GM21825 (cell line): ENCODE measurements around the gene GRIPAP1.
"Not testable (repeated sequence)": the region's sequence is repeated elsewhere in the genome, so short reads cannot be mapped to it uniquely, and the experiment has no call there.

Experiments
- ATAC-seq: cut with Tn5 transposase; IDR thresholded peaks from one replicate; pipeline ENCODE4 v1.9.1; 2021; ENCODE audit warnings: mild to moderate bottlenecking, moderate library complexity; ENCODE audit not compliant: unreplicated experiment

Gene GRIPAP1

DNA sequence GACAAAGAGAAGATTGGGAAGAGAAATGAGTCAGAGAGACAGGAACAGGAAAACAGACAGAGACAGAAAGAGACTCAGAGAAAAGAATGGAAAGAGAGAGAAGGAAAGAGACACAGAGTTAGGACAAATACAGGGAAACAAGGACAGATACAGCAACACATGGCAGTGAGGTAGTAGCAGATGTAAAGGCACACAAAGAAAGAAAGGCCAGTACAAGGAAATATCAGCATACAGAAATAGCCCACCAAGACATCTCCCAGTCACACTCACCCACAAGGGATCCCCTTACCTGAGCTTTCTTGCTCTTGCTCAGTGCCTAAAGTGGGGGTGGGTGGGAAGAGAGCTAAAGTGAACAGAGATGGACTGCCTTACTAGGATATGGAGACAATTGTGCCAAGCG, 4.2 kb downstream of the GRIPAP1 start:
- no peak for ATAC-seq

DNA sequence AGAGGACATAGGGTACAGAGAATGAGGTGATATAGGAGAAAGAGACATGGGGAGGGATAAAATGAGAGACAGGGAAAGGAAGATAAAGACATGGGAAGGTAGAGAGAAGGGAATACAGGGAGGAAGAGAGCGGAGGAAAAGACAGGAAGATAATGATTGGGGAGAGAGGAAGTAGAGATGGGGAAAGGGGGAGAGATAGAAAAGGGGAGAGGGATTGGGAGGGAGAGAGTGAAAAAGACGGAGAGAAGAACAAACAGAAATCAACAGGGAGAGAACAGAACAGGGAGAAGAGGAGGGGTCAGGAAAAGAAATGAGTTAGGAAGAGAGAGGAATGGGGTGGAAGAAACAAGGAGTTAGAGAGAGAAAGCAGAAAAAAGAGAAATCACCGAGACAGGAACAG, 4.6 kb downstream of the GRIPAP1 start:
- no peak for ATAC-seq

DNA sequence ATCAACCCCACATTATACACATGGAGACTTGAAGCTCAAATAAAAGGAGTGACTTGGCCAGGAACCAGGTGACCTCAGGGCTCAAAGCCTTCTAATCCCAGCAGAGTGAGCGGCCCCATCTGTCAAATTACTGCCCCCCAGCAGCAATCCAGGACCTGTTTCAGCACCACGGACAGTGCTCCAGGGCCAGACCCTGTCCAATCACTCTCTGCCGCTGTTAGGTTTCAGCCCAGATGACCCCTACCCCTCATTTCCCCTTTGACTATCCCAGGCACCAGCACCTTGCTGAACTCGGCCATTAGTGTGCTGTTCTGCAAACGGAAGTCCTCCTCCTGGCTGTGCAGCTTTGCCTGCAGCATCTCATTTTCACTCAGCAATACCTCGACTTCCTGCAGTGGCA, 5.1 kb downstream of the GRIPAP1 start:
- ATAC-seq: no peak

DNA sequence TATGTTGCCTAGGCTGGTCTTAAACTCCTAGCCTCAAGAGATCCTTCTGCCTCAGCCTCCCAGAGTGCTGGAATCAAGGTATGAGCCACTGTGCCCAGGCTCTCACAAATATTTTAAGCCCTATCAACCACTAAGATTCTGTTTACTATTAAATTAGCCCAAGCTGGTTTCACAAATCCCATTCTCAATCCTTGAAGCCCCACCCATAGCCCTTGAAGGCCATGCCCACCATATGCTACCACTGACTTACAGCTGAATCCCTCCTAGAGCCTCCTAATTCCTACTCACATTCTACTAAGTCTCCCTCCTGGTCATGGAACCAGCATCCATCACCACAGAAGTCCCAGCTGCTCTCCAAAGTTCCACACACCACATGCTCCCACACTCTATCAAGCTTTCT, 9.7 kb downstream of the GRIPAP1 start:
- no peak for ATAC-seq

DNA sequence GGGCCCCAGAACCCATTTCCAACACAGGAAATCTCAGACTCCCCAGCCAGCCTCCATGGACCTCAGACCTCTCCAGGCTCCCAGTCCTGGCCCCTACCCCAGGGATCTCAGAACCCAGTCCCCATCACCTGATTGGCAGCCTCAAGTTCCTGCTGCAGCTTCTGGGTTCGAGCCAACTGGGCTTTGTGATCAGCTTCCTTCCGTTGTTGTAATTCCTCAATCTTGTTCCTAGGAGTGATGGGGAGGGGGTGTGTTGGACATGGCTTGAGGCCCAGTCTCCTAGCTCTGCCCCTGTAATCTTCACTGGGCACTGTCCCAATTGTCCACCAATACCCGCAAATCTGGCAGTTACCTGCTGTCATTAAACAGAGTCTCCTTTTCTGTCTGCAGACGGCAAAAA, 12.6 kb downstream of the GRIPAP1 start:
- no peak for ATAC-seq

DNA sequence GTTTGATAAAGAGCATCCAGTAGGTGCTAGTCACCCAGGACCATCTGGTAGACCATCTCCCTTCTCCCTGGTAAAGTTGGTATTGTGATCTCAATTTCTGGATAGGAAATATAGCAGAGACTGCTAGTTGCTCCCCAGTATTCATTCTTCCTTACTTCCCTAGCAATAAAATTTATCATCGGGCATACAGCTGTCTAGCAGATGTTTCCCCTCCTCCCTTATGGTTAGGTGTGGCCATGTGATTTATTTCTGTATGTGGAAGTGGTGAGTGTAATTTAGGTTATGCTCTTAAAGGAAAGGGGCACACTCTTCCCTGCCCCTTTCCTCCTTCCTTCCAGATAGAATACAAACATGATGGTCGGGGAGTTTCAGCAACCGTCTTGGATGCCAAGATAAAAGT, 18.2 kb downstream of the GRIPAP1 start:
- no peak for ATAC-seq

DNA sequence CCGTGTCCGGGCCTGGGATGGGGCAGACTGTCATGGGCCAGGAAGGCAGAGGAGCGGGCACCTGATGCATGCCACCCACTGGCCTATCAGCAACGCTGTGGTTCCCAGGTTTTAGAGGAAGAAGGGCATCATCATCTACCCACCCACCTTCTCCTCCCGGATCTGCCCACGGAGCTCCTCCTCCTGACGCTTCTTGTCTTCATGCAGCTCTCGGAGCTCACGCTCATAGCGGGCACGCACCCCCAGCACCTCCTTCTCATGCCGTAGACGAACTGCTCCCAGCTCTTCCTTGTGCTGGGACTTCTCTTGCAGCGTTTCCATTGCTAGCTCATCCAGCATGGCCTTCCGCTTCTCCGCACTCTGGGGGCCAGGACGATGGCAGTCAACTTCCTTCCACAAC, 19.0 kb downstream of the GRIPAP1 start:
- ATAC-seq: no peak

DNA sequence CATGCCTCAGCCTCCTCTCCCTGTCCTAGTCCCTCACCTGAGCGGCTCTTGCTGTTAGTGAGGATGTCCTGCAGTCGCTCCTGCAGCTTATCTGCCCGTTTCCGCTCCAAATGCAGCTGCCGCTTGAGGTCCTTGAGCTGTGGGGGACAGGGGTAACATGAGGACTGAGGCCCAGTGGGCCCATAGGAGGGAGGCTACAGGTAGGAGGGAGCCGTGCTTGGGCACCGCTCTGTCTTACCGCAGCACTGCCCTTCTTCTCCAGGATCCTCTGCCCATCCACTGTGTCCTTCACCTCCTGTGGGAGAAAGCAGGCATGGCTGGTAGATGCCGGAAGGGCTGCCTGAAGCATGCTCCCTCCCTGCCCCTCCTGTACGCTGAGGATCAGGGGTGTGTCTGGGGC, 20.9 kb downstream of the GRIPAP1 start:
- no peak for ATAC-seq

DNA sequence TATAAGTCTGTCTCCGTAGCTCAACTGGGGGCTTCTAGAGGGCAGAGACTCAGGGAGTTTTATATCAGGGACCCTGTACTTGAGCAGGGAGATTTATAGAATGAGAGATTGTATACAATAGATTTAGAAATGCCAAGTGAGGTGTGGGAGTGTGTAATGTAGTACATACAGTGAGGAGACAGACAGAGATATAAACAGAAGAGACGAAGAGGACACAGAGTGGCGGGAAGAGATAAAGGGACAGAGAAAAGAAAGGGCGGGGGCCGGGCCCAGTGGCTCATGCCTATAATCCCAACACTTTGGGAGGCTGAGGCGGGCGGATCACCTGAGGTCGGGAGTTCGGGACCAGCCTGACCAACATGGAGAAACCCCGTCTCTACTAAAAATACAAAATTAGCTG, 21.7 kb downstream of the GRIPAP1 start:
- not testable (repeated sequence) for ATAC-seq

DNA sequence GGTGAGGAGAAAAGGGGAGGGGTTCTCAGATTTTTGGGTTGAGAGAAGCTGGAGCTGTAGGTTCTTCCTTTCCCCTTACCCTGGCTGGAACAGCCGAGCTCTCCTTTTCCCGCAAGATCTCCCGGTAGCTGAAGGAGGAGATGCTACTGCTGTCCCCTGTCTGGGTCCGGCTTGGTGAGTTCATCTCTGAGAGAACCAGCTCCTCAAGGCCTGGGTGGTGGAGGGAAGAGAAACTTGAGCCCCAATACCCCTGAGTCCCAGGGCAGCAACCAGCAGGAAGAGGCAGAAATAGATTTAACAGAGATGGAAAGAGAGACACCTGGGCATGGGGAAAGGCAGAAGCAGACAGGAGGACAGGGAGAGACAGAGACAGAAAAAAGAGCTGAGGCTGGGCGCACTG, 23.8 kb downstream of the GRIPAP1 start:
- no peak for ATAC-seq

DNA sequence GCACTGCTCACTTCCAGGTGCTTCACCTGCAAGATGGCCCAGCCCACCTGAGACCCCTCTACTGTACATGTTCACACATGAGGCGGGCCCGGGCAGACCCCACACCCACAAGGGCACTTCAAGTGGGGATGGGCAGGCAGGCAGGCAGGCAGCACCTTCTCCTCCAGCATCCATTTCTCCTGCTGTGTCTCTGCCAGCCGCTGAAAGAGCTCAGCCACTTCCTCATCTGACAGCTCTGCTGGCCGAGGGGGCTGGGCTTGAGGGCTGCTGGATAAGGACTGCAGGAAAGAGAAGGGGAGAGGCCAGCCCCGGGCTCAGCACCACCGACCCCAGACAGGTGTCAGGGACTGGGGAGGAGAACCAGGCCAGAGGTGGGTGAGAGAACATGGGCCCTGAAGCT, 26.0 kb downstream of the GRIPAP1 start:
- no peak for ATAC-seq

DNA sequence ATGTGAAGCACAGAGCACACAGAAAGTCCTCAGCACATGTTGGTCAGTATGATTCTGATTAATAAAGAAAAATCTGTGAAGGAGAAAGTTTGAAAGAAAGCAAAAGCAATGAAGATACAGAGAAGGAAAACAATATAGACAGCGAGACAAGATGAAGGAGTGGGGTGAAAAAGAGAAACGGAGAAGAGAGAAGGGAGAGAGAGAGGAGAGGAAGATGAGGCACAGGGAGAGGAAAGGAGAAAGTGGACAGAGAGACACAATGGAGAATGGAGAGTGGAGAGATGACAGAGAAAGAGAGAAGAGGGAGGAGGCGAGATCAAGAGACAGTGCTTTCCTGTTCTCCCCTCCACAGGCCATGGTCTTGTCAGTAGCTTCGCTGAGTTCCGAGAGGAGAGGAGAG, 26.5 kb downstream of the GRIPAP1 start:
- no peak for ATAC-seq

DNA sequence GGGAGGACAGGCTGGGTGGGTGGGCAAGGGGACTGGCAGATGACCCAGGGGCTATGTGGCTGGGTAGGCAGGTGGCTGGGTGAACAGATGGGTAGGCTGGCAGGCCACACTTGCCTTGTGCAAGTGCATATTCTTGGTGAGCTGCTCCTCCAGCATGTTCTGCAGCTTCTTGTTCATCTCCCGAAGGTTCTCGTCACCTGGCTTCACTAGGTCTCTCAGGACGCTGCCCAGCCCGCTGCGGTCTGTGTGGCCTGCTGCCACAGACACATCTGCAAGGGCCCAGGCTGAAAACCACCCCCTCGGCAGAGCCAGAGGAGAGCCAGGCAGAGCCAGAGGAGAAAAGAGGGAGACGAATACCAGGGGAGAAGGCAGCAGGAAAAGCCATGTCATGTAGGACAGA, 27.0 kb downstream of the GRIPAP1 start:
- ATAC-seq: no peak

DNA sequence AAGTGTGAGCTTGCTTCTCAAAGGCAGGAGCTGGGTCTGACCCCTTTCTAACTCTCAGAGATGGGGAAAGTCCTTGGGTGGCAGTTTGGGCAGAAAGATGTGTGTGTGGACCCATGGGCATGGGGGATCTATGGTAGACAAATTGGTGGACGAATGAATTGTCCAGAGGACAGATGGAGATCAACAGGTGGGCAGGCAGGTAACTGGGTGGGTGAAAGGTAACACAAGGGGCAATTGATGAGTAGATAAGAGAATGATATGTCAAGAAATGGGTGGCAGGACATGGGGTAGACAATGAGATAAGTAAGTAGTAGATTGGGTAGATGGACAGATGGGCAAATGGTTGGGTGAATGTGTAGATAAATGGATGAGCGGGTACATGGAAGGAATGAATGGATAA, 27.5 kb downstream of the GRIPAP1 start:
- ATAC-seq: no peak

DNA sequence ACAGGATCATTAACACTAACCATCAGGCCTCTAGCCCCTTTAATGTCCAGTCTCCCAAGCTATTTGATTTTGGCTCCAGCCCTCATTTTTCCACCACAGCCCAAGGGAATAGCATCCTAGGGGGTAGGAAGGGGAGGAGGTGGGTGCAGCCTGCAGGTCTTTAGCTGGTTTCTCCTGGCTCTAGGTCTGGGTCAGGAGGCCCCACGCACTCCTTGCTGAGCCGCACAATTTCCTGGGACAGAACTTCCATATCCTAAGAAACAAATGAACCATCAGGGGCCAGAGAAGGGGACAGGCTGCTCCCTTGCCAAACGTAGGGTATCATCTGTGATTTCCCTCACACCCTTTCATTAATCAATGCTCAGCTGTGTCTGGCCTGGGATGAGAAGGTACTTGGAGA, 28.0 kb downstream of the GRIPAP1 start:
- no peak for ATAC-seq

DNA sequence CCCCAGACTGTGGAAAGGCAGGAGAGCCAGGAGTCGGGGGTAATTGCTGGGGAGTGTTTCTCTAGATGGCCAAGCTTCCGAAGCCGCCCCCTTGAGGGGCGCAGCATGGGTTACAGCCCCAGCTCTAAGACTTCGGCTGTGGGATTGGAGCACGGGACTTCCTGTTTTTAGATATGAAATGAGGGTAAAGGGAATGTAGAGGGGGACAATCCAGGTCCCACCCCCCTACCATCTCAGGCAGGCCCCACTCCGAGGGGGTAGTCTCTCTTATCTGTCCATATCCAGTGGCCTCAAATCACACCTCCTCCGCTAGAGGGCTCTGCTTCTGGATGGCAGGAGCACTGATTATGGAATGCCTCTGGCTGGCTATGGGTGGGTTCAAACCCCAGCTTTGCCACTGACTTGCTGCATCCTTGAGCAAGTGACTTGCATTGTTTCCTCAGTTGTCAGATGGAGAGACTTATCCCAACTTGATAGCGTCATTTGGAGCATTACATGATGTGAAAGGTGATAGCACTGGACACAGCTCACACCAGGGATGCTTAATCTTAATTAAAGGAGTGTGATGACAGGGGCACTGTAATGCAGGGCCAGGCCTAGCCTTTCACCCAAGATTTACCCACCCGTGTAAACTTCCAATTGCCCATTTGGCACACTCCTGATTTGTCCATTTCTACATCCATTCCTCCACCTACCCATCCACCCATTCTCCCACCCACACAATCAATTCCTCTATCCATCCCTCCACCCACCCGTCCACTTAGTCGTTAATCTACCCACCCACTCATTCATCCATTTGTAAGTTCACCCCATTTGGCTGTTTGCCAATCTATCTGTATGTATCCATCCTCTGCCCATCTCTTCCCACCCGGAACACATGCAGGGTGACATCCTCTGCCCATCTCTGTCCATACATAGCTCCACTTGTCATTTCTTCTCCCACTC, 29.6 kb downstream of the GRIPAP1 start:
- no peak for ATAC-seq

DNA sequence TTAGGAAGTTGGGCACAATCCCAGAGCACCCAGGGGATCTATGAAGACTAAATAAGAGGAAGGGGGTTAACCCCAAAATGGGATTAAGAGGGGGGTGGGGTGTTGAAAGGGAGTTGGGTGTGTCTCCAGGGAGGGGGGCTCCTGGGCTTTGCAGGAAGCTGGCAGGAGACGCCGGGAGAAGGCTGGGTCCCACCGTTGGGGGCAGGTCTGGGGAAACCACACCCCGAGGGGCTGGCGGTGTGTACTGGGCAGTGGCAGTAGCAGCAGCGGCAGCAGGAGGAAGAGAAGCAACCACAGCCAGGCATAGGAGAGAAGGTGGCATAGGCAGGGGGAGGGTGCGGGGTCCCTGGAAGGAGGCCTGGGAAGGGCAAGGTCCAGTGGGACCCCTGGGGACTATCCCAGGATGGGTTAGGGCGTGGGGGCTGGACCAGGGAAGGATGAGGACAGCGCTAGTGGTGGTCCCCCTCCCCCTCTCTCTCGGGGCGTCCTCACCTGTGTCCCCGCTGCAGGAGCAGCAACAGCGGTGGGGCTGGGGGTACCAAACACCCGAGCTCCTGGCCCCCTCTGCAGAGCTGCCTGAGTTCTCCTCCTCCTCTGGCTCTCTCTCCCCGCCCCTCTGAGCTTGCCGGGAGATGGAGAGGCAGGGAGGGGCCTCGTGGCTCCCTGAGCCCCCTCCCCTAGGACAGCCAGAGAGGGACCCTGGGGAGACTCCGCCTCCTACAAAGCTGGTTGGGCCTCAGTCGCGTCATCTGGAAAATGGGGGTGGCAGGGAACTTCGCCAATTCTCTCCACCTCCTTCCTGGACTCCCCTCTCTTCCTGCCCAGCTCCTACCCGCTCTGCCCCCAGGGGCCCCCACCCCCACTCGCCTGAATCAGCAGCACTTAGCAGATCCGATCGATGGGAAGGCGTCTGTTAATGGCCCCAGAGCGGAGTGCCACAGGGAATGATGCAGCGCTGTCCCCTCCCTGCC, 30.5 kb downstream of the GRIPAP1 start, which contains the start of gene KCND1:
TSS of gene KCND1 (minus strand) at position 596 of the 971 bp plus-strand sequence. CDS start 1,573 bp downstream, outside the sequence.
- no peak for ATAC-seq

DNA sequence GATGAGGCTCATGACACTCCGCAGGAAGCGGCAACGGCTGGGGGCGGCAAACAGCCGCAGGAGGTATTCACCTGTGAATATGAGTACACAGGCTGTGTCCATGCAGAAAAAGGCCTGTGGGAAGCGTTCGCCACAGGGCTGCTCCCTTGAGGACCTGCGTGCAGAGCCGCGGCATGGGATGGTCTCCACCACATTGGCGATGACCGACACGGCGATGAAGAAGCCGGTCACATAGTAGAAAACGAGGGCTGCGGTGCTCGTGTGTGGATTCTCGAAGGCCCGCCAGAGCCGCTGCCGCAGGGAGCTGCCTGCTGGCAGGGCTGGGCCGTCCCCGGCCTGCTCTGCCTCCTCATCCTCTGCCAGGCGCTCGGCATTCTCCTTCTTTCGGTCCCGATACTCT, 32.6 kb downstream of the GRIPAP1 start:
- ATAC-seq: no peak

DNA sequence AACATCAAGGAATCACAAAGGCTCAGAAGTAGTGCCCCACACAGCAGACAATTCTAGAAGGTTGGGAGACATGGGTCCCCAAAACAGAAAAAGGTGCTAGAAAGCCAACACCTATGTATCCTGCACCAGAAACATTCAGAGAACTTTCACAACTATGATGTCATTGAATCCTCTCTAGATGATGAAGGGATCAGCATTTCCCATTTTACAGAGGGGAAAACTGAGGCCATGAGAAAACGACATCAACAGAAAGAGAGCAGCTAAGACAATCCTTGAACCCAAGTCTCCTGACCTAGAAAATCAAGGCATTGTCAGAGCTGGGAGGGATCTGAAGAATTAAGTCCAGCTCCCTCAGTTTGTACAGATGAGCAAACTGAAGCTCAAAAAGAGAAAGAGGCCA, 33.7 kb downstream of the GRIPAP1 start:
- ATAC-seq: no peak

DNA sequence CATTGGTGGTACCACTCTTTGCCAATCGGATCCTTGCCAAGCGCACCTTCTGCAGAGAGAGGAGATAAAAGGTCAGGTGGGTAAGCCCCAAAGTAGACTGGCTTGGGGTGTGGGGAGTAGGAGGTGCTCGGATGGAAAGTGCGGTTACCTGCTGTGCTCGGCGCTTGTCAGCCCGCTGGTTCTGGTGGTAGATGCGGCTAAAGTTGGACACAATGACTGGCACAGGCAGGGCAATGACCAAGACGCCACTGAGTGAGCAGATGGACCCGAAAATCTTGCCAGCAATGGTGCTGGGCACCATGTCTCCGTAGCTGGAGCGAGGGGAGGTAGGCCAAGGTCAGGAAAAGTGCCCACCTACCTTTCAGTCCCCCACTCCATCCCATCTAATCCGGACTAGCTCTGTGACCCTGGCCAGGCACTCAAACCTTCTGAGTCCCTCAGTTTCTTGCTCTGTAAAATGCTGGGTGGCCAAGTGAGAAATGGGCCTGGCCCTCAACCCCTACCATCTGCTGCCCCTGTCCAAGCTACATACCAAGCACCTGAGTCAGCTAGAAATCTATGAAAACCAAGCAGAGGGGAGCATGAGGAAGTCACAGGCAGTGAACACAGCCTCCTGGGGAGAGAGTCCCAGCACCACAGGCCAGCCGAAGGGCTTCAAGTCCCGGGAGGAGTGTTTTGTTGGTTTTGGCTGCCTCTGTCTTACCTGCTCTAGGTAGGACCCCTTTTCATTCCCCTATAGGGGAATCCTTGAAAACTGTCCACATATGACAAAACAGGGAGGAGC, 35.1 kb downstream of the GRIPAP1 start:
- no peak for ATAC-seq

DNA sequence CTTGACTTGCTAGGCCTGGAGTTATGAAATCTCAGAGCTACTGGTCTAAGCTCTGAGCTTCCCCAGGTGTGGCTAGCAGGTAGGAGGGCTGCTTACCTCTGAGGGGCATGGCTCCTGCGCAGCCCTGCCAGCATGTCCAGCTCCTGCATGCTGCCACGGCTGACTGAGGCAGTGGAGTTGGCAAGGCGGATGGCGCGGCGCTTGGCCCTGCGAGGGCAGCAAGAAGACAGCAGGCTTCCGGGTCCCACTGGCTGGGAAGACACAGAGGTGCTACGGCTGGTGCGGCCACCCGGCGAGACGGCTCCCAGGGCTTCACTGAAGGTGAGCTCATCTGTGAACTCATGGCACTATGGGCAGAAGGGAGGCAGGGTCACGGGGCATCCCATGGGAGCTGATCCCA, 36.1 kb downstream of the GRIPAP1 start:
- no peak for ATAC-seq
